Spleen (tissue), 7 donors: ENCODE results near the gene RSPRY1.

Source experiments
- CTCF ChIP-seq, 11 experiments: fragments of 200-600 bp in 7 of 11; fragments of 450-650 bp in 4 of 11; sonication (generic) in 4 of 11; IDR thresholded peaks in 8 of 11; conservative IDR thresholded peaks in 3 of 11; 1 replicate in 7 of 11; 2 replicates in 4 of 11; pipeline versions ENCODE4 v1.4.0 to v1.8.0; 2016 to 2021; ENCODE audit warnings: antibody characterized with exemption in 11 of 11, inconsistent platforms in 4 of 11, mild to moderate bottlenecking in 1 of 11
- POLR2AphosphoS5 ChIP-seq, 3 donors: sonication (generic); formaldehyde crosslinking; IDR thresholded peaks; one replicate each; pipeline ENCODE4 v1.5.1; 2017; ENCODE audit warnings: antibody characterized with exemption in 3 of 3
- donor health status: DM: no; HTN: no; CAD: no; lungs with moderate emphysema.
- donor health status: DM: no; HTN: no; CAD: no.
- donor health status: DM: no; HTN: no; CAD: no.

GRCh38 chr16:57185945-57186871 is at the start of gene RSPRY1, which contains the start of gene PSME3IP1:
- peak in 3 of 11 experiments; percentile 8 to 46 (median 8) for TF ChIP-seq CTCF (IDR thresholded peaks at IDR 0.05 in 8 of 11, conservative IDR thresholded peaks at IDR 0.05 in 3 of 11)
- peak; percentile 88 to 94 (median 91) for TF ChIP-seq POLR2AphosphoS5 (IDR thresholded peaks at IDR 0.05)
